Measurements from ENCODE around the gene SLC22A23.

The SLC22A23 gene

GRCh38 chr6:3421791-3422434 is 34.9 kb downstream of the SLC22A23 start:
- DNase-seq, result no peak

GRCh38 chr6:3421143-3421542 is 35.7 kb downstream of the SLC22A23 start:
- no peak for DNase-seq

DNA sequence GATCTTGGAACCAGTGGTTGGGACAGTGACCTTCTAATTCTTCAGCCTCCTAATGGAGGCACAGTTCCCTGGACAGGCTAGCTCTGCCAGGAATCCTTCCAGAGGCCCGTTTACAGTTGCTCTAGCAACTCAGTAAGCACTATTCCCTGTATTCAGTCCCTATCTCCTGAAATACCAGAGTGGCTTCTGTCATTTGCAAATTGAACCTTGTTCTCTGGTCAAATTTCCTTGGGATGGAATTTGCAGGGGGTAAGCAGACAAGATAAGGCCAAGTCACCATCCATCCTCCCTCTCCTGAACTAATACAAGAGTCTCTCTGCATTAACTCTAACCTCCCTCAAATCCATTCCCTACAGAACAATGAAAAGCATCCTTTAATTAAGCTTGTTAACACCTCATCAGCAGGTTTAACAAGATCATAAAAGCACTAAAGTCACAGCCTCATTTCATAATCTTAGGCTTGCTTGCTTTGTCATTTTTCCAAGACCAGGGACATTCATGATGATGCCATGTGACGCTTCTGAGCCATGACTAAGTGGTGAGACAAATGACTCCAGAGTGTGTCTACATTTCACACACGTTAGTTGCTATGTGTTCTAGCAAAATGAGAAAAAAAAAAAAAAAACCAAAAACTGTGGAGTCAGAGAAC is 37.1 kb downstream of the SLC22A23 start:
- no peak for DNase-seq

DNA sequence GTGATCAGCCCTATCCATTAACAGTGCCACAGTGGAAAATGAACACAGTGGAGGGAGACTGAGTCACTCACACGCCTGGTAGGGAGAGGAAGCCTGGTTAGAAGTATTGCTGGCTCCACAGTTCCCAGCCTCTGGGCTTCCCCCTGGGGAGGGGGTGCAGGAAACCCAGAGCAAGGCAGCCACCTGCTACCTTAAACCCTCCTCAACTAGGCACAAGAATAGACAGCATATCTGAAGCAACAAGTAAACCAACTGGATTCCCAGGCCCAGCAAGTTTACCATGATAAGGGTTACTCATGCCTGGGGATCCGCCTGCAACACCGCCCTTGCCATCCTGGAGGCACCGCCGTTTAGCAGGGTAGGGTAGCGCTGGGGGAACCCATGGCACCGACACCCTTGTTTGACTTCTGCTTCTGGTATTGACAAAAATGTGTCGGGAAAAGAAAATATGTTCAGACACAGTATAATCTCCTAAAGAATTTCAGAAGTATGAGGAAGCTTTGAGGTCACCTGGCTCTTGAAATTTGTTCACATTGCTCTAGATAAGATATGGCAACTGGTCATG is 38.3 kb downstream of the SLC22A23 start:
- DNase-seq, result no peak

GRCh38 chr6:3417473-3417872 is 39.4 kb downstream of the SLC22A23 start:
- no peak for DNase-seq

- DNase-seq, result no peak
Measured at GRCh38 chr6:3415490-3415889, 41.4 kb downstream of the SLC22A23 start.

DNA sequence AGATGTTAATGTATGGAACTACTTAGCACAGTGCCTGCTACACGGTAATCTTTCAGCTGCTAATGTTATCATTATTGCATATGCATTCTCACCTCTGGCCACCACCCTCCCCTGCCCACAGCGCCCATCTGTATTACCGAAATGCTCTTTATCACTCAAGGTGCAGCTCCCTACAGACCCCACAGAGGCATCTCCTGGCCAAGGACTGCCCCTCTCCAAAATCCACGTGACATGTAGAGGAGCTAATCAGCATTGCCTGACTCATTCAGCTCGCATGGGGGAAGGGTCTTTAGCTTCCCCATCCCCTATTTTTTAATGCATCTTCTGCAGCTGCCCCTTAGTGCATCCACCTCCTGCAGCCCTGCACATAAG is 41.8 kb downstream of the SLC22A23 start:
- no peak for DNase-seq

- no peak for DNase-seq
Measured at GRCh38 chr6:3414327-3415081, 42.3 kb downstream of the SLC22A23 start.

DNA sequence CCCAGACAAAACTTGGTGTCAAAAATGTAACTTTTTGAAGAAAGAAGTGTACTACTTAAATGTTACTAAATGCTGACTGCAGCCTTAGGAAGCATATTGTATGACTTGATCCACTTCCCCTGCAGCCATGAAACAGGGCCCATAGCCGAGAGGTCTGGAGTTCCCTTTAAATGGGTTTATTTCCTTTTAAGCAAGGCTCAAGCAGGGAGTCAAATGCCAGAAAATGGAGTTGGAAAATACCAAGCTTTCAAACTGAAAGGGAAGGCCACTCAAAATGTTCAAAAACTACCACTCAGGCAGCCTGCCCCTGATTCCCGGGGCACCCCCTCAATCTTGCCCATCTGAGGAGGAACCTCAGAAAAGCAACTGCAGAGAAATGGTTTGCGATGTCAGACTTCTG is 43.3 kb downstream of the SLC22A23 start:
- no peak for DNase-seq

DNA sequence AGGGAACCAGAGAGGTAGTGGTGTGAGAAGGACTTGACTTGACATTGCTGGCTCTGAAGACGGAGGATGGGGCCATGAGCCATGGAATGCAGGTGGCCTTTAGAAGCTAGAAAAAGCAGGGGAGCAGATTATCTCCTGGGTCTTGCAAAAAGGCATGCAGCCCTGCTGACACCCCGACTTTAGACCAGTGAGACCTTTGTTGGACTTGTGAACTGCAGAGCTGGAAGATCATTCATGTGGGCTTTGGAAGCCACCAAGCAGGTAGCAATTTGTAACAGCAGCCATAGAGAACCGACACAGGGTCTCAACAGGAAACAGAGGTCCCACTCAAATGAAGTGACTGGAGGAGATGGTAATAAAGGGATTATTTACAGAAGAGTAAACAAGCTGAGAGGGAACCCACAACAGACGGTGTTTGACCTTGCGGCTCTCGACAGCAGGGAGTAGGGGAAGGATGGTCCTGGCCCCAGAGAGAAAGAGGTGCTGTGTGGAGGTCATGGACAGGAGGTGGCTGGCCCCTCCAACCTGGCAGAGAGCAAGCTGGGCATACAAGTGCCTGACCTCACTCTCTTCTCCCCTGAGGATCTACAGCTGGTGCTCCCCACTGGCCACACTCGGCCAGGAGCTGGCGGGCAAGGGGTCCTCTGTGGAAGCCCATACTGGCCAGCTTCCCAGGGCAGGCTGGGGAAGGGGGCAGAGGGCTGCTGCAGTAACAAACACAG is 43.9 kb downstream of the SLC22A23 start:
- DNase-seq, result no peak

- no peak for DNase-seq
Measured at GRCh38 chr6:3411967-3412778, 44.7 kb downstream of the SLC22A23 start.

- no peak for DNase-seq
Measured at GRCh38 chr6:3410385-3411360, 46.2 kb downstream of the SLC22A23 start.

GRCh38 chr6:3409699-3410384 is 47.0 kb downstream of the SLC22A23 start:
- no peak for DNase-seq

- no peak for DNase-seq
Measured at GRCh38 chr6:3408665-3409064, 48.2 kb downstream of the SLC22A23 start.

GRCh38 chr6:3407840-3408239 is 49.0 kb downstream of the SLC22A23 start:
- no peak for DNase-seq

DNA sequence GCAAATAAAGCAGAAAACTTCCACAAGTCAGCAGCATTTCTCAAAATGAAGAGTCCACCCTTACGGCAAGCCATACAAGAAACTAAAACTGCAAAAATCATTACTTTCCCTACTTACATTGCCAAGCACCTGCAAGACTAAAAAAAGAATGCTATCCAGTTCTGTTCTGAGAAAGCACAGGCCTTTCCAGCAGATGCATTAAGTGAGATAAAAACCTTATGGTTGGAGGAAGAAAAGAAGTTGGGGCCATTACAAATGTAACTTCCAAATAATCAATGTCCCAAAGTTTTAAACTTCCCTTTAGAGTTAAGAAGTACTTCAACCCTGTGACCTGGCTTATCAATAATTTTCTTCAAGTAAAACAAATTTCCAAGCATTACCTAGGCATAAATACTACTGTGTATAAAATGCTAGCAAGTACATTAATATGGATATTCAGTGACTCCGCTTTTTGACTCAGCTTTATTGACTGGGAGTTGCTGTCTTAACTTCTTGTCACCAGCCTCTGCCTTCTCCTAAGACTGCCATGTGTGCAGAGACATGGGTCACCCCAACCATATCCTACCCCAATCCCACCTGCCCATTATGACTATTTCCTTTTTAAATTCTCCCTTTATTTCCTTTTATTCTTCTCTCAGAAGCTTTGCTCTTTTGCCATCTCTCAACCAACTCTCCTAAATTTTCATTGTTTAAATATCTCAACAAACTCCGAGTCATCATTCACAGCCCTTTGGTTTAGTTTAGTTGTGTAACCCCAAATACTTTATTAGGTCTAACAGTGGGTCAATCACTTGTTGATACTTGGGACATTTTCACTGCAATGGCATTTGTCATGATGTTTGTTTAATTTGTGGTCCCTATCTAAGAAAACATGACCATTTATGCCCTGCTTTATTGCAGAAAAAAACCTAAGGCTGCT is 49.7 kb downstream of the SLC22A23 start:
- no peak for DNase-seq

DNA sequence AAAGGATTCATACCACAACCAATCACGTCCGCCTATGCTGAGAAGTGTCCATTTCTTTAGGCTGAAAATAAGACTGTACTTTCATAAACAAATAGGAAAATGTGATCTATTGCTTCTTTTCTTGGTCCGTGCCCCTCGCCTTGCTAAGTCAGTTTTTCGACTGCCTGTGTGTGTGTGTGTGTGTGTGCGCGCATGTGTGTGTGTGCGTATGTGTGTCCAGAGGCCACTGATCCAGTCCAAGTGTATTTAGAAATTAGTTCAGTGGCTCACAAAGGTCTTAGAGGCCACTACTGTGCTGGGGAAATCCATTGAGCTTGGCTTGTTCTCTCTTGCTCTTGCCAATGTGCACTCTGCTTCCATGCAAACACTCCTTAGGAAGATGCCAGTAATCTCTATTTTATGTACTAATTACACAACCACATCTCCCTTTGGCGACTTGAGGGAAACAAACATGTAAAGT is 50.5 kb downstream of the SLC22A23 start:
- DNase-seq, result no peak

GRCh38 chr6:3405679-3406078 is 51.2 kb downstream of the SLC22A23 start:
- no peak for DNase-seq

DNA sequence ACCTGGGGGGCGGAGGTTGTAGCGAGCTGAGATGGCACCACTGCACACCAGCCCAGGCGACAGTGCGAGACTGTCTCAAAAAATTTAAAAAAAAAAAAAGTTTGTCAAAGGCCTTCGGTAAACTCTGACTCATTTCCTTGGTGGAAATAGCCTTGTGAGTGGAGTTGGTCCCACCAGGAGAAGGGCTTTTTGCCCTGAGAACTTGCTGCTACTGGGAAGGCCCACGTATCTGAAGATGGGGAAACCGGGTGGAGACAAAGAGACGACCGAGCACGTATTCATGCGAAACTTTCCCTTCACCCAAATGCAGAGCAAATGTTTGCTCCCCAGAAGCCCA is 51.7 kb downstream of the SLC22A23 start:
- no peak for DNase-seq

All from cortex of kidney (tissue), 1 donor.